ENCODE results near the gene ACOT11. TPM values are rescaled to one million over a fixed set of nuclear protein-coding genes. Genes with fewer than 3 reads are reported as not detected.

The ACOT11 gene
- total RNA-seq, 1 donor from 2014 or later, result 2.1 TPM

DNA sequence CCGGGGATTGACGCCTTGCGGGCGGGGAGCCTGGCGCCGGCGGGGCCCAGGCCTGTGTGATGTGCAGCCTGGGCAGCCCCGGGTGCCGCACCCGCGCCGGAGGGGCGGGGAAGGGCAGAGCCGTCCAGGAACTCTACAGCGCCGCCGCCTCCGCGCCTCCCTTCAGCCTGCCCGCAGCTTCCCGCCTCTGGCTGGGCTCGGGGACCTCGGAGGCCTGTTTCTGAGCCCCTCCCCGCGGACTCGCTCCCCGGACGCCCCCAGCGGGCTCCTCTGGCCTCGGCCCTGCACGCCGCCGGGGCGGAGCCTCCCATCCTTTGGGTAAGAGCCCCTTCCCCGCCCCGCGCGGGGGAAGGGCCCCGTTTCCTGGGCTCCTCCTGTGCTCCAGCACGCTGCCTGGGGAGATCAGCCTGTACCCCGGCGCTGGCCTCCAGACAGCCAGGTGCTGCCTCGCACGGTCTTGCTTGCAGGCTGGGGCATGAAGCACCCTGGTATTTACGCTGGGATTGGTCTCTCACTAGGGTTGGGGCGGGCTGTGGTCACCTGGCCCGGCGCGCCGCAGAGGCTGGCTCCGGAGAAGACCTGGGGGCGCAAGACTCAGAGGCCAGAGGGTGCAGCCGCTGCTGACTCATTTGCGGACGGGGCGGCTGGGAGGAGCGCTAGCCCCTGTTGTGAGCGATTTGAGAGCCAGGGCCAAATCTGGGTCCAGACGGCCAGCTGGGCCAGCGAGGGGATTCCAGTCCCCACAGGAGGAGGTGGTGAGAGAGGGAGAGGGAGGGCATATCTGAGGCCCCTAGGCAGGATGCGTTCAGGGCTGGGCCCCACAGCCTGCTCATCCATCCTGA, 5.7 kb upstream of the ACOT11 start:
- no peaks in the 10 kb centered on the region for H3K36me3 Mint-ChIP-seq (ENCODE audit: low read depth)
- no peaks in the 10 kb centered on the region for H3K9me3 Mint-ChIP-seq
- H3K27me3 Mint-ChIP-seq (ENCODE audit: insufficient read depth), result peaks cover 9% of the 10 kb centered on the region
- DNase-seq (ENCODE audit: low spot score), result peak; percentile 55
- peak overlapping the region; percentile 75 for H3K4me3 Mint-ChIP-seq
- H3K27ac Mint-ChIP-seq, result peak overlapping the region; percentile 49
- H3K4me1 Mint-ChIP-seq (ENCODE audit: low read depth), result no peaks in the 10 kb centered on the region
- intact Hi-C loops (cut with micrococcal nuclease), result loop anchor here (1.0 kb wide), 3 partner anchors 173 to 489 kb away; partner anchors contain the start of genes CYB5RL, MRPL37, TCEANC2 and TMEM59

GRCh38 chr1:54542962-54543539, 5.0 kb upstream of the ACOT11 start:
- H3K4me1 Mint-ChIP-seq (ENCODE audit: low read depth), result no peaks in the 10 kb centered on the region
- H3K36me3 Mint-ChIP-seq (ENCODE audit: low read depth), result no peaks in the 10 kb centered on the region
- peaks cover 6% of the 10 kb centered on the region for H3K27me3 Mint-ChIP-seq (ENCODE audit: insufficient read depth)
- H3K4me3 Mint-ChIP-seq, result peak overlapping the region; percentile 75
- no peaks in the 10 kb centered on the region for H3K9me3 Mint-ChIP-seq
- peak overlapping the region; percentile 30 for H3K27ac Mint-ChIP-seq
- intact Hi-C loops (cut with micrococcal nuclease), result loop anchor here (1.0 kb wide), 3 partner anchors 172 to 490 kb away; partner anchors contain the start of genes CYB5RL, MRPL37, TCEANC2 and TMEM59
- no peak for DNase-seq (ENCODE audit: low spot score)

- no peak overlapping the region for H3K4me3 Mint-ChIP-seq
- no peak for DNase-seq (ENCODE audit: low spot score)
- H3K27me3 Mint-ChIP-seq (ENCODE audit: insufficient read depth), result peaks cover 5% of the 10 kb centered on the region
- H3K4me1 Mint-ChIP-seq (ENCODE audit: low read depth), result no peaks in the 10 kb centered on the region
- intact Hi-C loops (cut with micrococcal nuclease), result no loop called here
- no peaks in the 10 kb centered on the region for H3K9me3 Mint-ChIP-seq
- no peaks in the 10 kb centered on the region for H3K36me3 Mint-ChIP-seq (ENCODE audit: low read depth)
- H3K27ac Mint-ChIP-seq, result no peak overlapping the region
These were observed 4.1 kb upstream of the ACOT11 start for GRCh38 chr1:54543729-54544496.

DNA sequence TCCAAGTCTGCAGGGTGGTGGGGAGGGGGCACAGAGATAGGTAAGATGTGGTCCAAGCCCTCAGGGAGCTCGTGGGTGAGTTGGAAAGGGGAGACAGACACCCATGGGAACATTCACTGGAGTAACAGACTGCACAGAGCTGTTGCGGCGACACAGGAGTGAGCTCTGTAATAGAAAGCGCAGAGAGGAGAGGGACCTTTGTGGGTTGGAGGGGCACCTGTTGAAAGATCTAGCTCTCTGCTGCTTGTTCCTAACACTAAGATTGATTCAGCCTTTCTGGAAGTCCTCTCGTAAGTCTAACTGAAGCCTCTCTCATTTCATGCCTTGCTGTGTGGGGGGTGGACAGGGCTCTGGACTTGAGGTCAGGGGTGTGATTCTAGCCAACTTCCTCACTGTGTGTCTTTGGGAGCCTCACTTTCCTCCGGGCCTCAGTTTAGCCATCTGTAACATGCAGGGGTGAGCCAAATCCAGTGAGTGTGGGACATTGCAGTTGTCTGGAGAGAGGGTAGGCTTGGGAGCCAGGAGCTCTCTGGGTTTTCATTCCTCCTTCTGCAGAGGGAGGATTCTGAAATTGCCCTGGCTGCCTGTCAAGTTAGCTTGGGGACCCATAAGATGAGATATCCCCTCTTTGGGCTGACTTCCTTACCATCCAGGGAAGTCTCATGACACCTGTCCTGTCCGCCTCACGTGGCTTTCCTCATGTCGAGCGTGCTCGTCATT, 2.0 kb upstream of the ACOT11 start:
- intact Hi-C loops (cut with micrococcal nuclease), result no loop called here
- Mint-ChIP-seq H3K9me3 (no peaks in the 10 kb centered on the region), H3K27ac (no peak overlapping the region), H3K27me3 (ENCODE audit: insufficient read depth) (peaks cover 5% of the 10 kb centered on the region), H3K4me3 (no peak overlapping the region), H3K4me1 (ENCODE audit: low read depth) (no peaks in the 10 kb centered on the region), H3K36me3 (ENCODE audit: low read depth) (no peaks in the 10 kb centered on the region)
- DNase-seq (ENCODE audit: low spot score), result no peak

DNA sequence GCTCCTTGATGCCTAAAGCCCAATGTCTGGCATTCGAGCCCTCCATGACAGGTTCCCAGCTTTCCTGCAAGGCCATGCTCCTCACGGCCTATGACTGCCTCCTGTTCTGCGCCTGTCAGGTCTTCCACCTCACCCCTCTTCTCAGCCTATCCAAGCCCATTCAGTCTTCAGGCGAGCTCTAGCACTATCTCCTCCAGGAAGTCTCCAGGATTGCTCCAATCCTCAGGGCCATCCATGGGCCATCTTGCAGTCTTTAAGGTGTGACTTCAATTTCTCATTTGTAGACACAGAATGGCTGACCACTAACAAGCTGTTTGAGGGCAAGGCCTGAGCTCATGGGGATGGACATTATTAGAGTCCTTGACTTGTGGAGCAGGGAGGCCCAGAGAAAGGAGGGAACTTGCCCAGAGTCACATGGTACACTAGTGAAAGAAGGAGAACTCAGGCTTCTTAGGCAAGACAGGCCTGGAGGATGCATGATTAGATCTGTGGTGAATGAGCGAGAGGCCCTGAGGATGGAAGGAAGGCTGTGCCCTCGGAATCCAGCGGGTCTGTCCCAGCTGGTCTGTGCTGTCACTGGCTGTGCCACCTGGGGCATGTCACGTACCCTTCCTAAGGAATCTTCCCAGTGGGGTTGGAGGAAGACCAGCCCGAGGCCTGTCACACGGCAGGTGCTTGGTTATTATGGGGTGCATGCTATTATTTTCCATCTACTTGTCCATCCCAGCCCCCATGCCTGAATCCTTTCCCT, 1.2 kb upstream of the ACOT11 start:
- Mint-ChIP-seq H3K9me3 (no peaks in the 10 kb centered on the region), H3K4me1 (ENCODE audit: low read depth) (no peaks in the 10 kb centered on the region), H3K4me3 (no peak overlapping the region), H3K27me3 (ENCODE audit: insufficient read depth) (peaks cover 5% of the 10 kb centered on the region), H3K36me3 (ENCODE audit: low read depth) (no peaks in the 10 kb centered on the region), H3K27ac (no peak overlapping the region)
- intact Hi-C loops (cut with micrococcal nuclease), result no loop called here
- no peak for DNase-seq (ENCODE audit: low spot score)

DNA sequence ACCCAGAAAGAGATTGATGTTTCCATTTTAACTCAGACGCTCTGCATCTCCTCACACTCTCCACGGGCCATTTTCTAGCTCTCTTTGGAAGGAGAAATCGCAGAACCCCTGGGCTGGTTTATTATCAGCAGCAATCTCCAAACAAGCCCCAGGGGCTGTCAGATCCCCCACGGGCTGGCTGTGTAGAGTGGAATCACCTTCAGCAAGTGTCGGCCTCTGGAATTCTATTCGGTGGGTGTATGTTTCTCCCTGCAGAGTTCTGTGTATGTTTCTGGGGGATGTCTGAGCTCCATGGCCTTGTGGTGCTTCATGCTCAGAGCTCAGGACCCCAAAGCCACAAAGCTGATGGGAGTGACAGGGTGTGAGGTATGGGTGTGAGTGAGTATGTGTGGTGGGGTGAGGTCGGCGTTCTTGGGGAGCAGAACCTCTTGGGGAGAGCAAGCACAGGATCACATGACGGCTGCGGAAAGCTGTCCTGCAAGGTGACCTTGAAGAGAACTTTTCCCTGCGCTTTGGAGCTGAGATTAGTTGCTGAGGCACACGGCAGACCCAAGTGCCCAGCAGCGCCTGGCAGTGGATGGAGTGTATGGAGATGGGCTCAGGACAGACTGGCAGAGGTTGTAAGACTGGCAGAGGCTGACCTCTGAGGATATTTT, 489 bp downstream of the ACOT11 start:
- no peaks in the 10 kb centered on the region for H3K4me1 Mint-ChIP-seq (ENCODE audit: low read depth)
- no peaks in the 10 kb centered on the region for H3K36me3 Mint-ChIP-seq (ENCODE audit: low read depth)
- peaks cover 5% of the 10 kb centered on the region for H3K27me3 Mint-ChIP-seq (ENCODE audit: insufficient read depth)
- no peak overlapping the region for H3K4me3 Mint-ChIP-seq
- H3K9me3 Mint-ChIP-seq, result no peaks in the 10 kb centered on the region
- intact Hi-C loops (cut with micrococcal nuclease), result no loop called here
- no peak for DNase-seq (ENCODE audit: low spot score)
- H3K27ac Mint-ChIP-seq, result no peak overlapping the region

DNA sequence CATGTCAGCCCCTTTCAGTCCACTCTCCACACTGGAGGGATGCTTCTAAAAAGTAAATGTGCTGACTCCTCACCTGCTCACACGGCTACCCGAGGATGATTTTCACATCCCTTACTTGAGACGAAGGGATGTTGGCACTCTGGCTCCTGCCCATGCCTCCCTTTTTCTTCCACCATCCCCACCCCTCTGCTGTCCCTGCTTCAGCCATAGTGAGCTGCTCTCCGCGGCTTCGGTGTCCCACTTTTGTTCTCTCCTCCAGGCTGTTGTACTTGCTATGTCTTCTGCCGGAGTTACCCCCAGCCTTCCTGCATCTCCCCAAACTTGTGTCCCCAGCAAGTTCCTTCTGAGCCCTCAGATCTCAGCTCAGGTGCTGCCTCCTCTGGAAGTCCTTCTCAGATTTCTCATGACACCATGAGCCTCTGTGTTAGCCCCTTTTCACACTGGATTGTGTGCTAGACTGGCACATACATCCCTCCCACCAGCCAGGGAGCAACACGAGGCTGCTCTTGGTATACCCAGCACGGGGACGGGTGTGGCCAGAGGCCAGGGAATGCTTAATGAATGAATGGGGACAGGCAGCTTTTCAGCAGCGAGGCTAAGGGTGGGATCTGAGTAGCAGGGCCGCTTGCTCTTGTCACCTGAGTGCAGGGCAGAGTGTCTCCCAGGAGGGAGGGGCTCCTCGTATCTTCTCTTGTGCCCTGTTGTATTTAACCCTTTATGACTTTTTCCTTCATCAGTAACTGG, 1.3 kb downstream of the ACOT11 start:
- Mint-ChIP-seq H3K9me3 (no peaks in the 10 kb centered on the region), H3K4me3 (no peak overlapping the region), H3K27me3 (ENCODE audit: insufficient read depth) (peaks cover 3% of the 10 kb centered on the region), H3K36me3 (ENCODE audit: low read depth) (no peaks in the 10 kb centered on the region), H3K27ac (no peak overlapping the region), H3K4me1 (ENCODE audit: low read depth) (no peaks in the 10 kb centered on the region)
- intact Hi-C loops (cut with micrococcal nuclease), result no loop called here
- no peak for DNase-seq (ENCODE audit: low spot score)

- no peaks in the 10 kb centered on the region for H3K4me1 Mint-ChIP-seq (ENCODE audit: low read depth)
- intact Hi-C loops (cut with micrococcal nuclease), result no loop called here
- no peaks in the 10 kb centered on the region for H3K36me3 Mint-ChIP-seq (ENCODE audit: low read depth)
- DNase-seq (ENCODE audit: low spot score), result no peak
- H3K27ac Mint-ChIP-seq, result no peak overlapping the region
- no peak overlapping the region for H3K4me3 Mint-ChIP-seq
- H3K27me3 Mint-ChIP-seq (ENCODE audit: insufficient read depth), result peaks cover 3% of the 10 kb centered on the region
- H3K9me3 Mint-ChIP-seq, result peaks cover 4% of the 10 kb centered on the region
These were observed 3.9 kb downstream of the ACOT11 start for GRCh38 chr1:54551891-54552290.

- Mint-ChIP-seq H3K27me3 (ENCODE audit: insufficient read depth) (peaks cover 3% of the 10 kb centered on the region), H3K36me3 (ENCODE audit: low read depth) (no peaks in the 10 kb centered on the region), H3K9me3 (peaks cover 4% of the 10 kb centered on the region), H3K27ac (no peak overlapping the region), H3K4me3 (no peak overlapping the region), H3K4me1 (ENCODE audit: low read depth) (no peaks in the 10 kb centered on the region)
- no peak for DNase-seq (ENCODE audit: low spot score)
- intact Hi-C loops (cut with micrococcal nuclease), result no loop called here
These were observed 5.7 kb downstream of the ACOT11 start for GRCh38 chr1:54553602-54554313.

DNA sequence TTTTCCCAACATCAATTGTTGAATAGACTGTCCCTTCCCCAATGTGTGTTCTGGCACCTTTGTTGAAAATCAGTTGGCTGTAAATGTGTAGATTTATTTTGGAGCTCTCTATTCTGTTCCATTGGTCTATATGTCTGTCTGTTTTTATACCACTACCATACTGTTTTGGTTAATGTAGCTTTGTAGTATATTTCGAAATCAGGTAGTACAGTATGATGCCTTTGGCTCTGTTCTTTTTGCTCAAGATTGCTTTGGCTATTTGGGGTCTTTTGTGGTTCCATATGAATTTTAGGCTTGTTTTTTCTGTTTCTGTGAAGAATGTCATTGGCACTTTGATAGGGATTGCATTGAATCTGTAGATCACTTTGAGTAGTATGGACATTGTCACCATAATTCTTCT, 8.1 kb downstream of the ACOT11 start:
- DNase-seq (ENCODE audit: low spot score), result no peak
- Mint-ChIP-seq H3K36me3 (ENCODE audit: low read depth) (no peaks in the 10 kb centered on the region), H3K27me3 (ENCODE audit: insufficient read depth) (no peaks in the 10 kb centered on the region), H3K9me3 (peaks cover 4% of the 10 kb centered on the region), H3K4me1 (ENCODE audit: low read depth) (no peaks in the 10 kb centered on the region), H3K27ac (no peak overlapping the region), H3K4me3 (no peak overlapping the region)
- intact Hi-C loops (cut with micrococcal nuclease), result no loop called here

All from activated T-helper 1 cell treated with anti-CD3 and anti-CD28 coated beads, Interleukin-12 subunit alpha, Interleukin-12 subunit beta, Interleukin-2, Interleukin-4 antibody, amounts not matched to agents 30 ng/mL and 10 ng/mL and 1 ng/mL, durations not matched to agents 14 hours and 24 hours and 36 hours (primary cell).